Testis (tissue), 2 donors: ENCODE data around the gene INO80B.

ENCODE experiments used
- CTCF ChIP-seq, 3 experiments: fragments of 450-650 bp in 2 of 3; fragments of 200-600 bp in 1 of 3; sonication (generic) in 1 of 3; IDR thresholded peaks; one replicate each; pipeline ENCODE4 v1.5.1; 2016 to 2019; ENCODE audit warnings: antibody characterized with exemption in 3 of 3, mild to moderate bottlenecking in 2 of 3, moderate library complexity in 1 of 3
- POLR2A ChIP-seq: fragments of 450-650 bp; IDR thresholded peaks from one replicate; pipeline ENCODE4 v1.6.1; 2017; ENCODE audit warnings: antibody characterized with exemption, mild to moderate bottlenecking, moderate library complexity

- TF ChIP-seq POLR2A, result no peak
- TF ChIP-seq CTCF (IDR thresholded peaks at IDR 0.05), result no peak
These were observed 17.4 kb downstream of the INO80B start, which contains the start of gene MRPL53 for GRCh38 chr2:74472086-74472944.
